Keratinocyte (primary cell): ENCODE measurements around the gene POLE3. TPM values are rescaled to one million over a fixed set of nuclear protein-coding genes. Genes with fewer than 3 reads are reported as not detected.

Experiments
- DNase-seq: peaks from one replicate; pipeline ENCODE4 v3.0.0-alpha.2; 2011; ENCODE audit warnings: low read depth, missing footprints, low spot score
- FAIRE-seq: peaks from 2 replicates; lab custom pipeline; 2011; peaks lifted over from hg19 to GRCh38; lab: Jason Lieb, UNC
- H2AFZ ChIP-seq: 2 replicates; pipeline ENCODE4 v1.6.0; 2012; ENCODE audit warnings: low read length, control low read depth, inconsistent platforms; ENCODE audit not compliant: control insufficient read depth
- H3K27ac ChIP-seq: 2 replicates; pipeline ENCODE4 v1.5.1; 2011; ENCODE audit warnings: low read length; ENCODE audit not compliant: control insufficient read depth, insufficient read depth
- H3K27me3 ChIP-seq: 3 replicates; pipeline ENCODE4 v1.6.0; 2011; ENCODE audit warnings: low read length; ENCODE audit not compliant: control insufficient read depth, insufficient read depth; ENCODE audit errors: extremely low read depth
- H3K36me3 ChIP-seq, 2 experiments: 2 replicates in 1 of 2; 3 replicates in 1 of 2; pipeline ENCODE4 v1.5.1; 2011; ENCODE audit warnings: low read length in 2 of 2, mild to moderate bottlenecking in 1 of 2; ENCODE audit not compliant: control insufficient read depth in 2 of 2, insufficient read depth in 2 of 2; ENCODE audit errors: extremely low read depth in 1 of 2
- H3K4me1 ChIP-seq: 3 replicates; pipeline ENCODE4 v1.5.1; 2011; ENCODE audit warnings: low read length; ENCODE audit not compliant: control insufficient read depth, insufficient read depth; ENCODE audit errors: extremely low read depth
- H3K4me2 ChIP-seq: 3 replicates; pipeline ENCODE4 v1.6.0; 2011; ENCODE audit warnings: low read depth, low read length; ENCODE audit not compliant: control insufficient read depth, insufficient read depth; ENCODE audit errors: extremely low read depth
- H3K4me3 ChIP-seq, 3 experiments: fragments of 200-600 bp in 1 of 3; sonication (generic) in 1 of 3; 2 replicates in 2 of 3; 3 replicates in 1 of 3; pipeline ENCODE4 v1.5.1; 2011 to 2016; ENCODE audit warnings: low read length in 3 of 3, mild to moderate bottlenecking in 3 of 3, control low read depth in 2 of 3, inconsistent platforms in 1 of 3, low read depth in 1 of 3, mixed read lengths in 1 of 3, mixed run types in 1 of 3, moderate library complexity in 1 of 3; ENCODE audit not compliant: control insufficient read depth in 2 of 3, insufficient read depth in 2 of 3; ENCODE audit errors: extremely low read depth in 1 of 3
- H3K79me2 ChIP-seq: 2 replicates; pipeline ENCODE4 v1.6.0; 2012; ENCODE audit warnings: low read length; ENCODE audit not compliant: control insufficient read depth, insufficient read depth
- H3K9ac ChIP-seq: 3 replicates; pipeline ENCODE4 v1.6.0; 2011; ENCODE audit warnings: low read length; ENCODE audit not compliant: control insufficient read depth, insufficient read depth; ENCODE audit errors: extremely low read depth
- H3K9me1 ChIP-seq: 3 replicates; pipeline ENCODE4 v1.6.0; 2011; ENCODE audit warnings: low read length; ENCODE audit not compliant: control insufficient read depth, insufficient read depth; ENCODE audit errors: extremely low read depth
- H3K9me3 ChIP-seq: 2 replicates; pipeline ENCODE4 v1.5.1; 2012; ENCODE audit warnings: low read depth, low read length; ENCODE audit not compliant: control insufficient read depth
- H4K20me1 ChIP-seq: 3 replicates; pipeline ENCODE4 v1.6.0; 2011; ENCODE audit warnings: low read length; ENCODE audit not compliant: control insufficient read depth, insufficient read depth; ENCODE audit errors: extremely low read depth
- EZH2 ChIP-seq: IDR thresholded peaks from one replicate; pipeline ENCODE4 v1.6.1; 2012; ENCODE audit warnings: inconsistent platforms, mild to moderate bottlenecking, low read length, moderate library complexity
- dilution Hi-C: fragments of 300-500 bp; cut with MboI; formaldehyde crosslinking; loops from one replicate; pipeline ENCODE4 v1.7.0; 2020; ENCODE audit warnings: low sequenced_read_pairs; ENCODE audit not compliant: extremely low pct_ligation_motif_present
- polyA plus RNA-seq, 5 experiments: library from polyadenylated mRNA; depleted of rRNA in 3 of 5; stranded (reverse) in 3 of 5; stranded (forward) in 1 of 5; unstranded in 1 of 5; fragments of >200 nt; gene quantifications; 1 replicate in 1 of 5; 2 replicates in 3 of 5; 3 replicates in 1 of 5; pipeline versions ENCODE4 v1.2.1 to v1.2.3, GENCODE V29; 2011 to 2012; ENCODE audit warnings: missing spikeins in 2 of 5, low read depth in 1 of 5, low replicate concordance in 1 of 5
- TF ChIP-seq, protein P1 (sequence below), 3 experiments: IDR thresholded peaks in 1 of 3; conservative IDR thresholded peaks in 1 of 3; optimal IDR thresholded peaks in 1 of 3; 2 replicates in 2 of 3; 3 replicates in 1 of 3; pipeline versions ENCODE3 to v1.5.1; 2011; ENCODE audit warnings: low read length in 3 of 3, mild to moderate bottlenecking in 3 of 3, moderate library complexity in 2 of 3, control low read depth in 1 of 3, inconsistent platforms in 1 of 3; ENCODE audit not compliant: insufficient read depth in 2 of 3; ENCODE audit errors: extremely low read depth in 1 of 3

POLE3 gene
- polyA plus RNA-seq, 1 donor (not counting 4 experiments of a cell fraction or from before 2014, with no cell fraction given), result 77.2 TPM

DNA sequence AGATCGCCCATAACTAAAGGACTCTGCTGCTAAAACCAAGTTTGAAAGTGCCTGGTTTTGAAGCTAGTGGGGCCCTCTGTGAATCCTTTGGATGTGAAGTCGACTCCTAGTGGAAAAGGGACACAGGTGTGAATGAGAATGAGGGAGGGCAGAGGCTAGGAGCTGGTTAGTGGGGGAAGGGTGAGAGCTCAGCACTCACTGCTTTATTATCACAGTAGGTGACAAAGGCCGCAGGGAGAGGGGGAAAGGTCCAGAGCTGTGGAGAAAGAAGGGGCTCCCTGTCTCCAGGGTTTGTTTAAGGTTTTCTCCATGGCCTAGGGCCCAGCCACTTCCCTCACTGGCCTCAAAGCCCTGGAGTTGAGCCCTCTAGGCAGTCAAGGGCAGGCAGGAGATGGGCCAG is 37.2 kb downstream of the POLE3 start:
- H3K36me3 ChIP-seq, result peaks cover 14% of the 10 kb centered on the region in 2 experiments
- H3K4me1 ChIP-seq, result peaks cover 10% of the 10 kb centered on the region
- H4K20me1 ChIP-seq, result no peaks in the 10 kb centered on the region
- H3K79me2 ChIP-seq, result peaks cover 7% of the 10 kb centered on the region
- H3K27me3 ChIP-seq, result no peaks in the 10 kb centered on the region
- no peak overlapping the region for H2AFZ ChIP-seq
- DNase-seq (no peak), FAIRE-seq (no peak)
- no peak overlapping the region for H3K9ac ChIP-seq
- H3K4me2 ChIP-seq, result no peak overlapping the region
- H3K9me1 ChIP-seq, result peaks cover 3% of the 10 kb centered on the region
- no peak for TF ChIP-seq EZH2
- TF ChIP-seq, protein P1, sequence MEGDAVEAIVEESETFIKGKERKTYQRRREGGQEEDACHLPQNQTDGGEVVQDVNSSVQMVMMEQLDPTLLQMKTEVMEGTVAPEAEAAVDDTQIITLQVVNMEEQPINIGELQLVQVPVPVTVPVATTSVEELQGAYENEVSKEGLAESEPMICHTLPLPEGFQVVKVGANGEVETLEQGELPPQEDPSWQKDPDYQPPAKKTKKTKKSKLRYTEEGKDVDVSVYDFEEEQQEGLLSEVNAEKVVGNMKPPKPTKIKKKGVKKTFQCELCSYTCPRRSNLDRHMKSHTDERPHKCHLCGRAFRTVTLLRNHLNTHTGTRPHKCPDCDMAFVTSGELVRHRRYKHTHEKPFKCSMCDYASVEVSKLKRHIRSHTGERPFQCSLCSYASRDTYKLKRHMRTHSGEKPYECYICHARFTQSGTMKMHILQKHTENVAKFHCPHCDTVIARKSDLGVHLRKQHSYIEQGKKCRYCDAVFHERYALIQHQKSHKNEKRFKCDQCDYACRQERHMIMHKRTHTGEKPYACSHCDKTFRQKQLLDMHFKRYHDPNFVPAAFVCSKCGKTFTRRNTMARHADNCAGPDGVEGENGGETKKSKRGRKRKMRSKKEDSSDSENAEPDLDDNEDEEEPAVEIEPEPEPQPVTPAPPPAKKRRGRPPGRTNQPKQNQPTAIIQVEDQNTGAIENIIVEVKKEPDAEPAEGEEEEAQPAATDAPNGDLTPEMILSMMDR (optimal IDR thresholded peaks at IDR 0.05 in 1 of 3, IDR thresholded peaks at IDR 0.05 in 1 of 3, conservative IDR thresholded peaks at IDR 0.05 in 1 of 3; ENCODE audit: extremely low read depth in 1 of 3, insufficient read depth in 2 of 3, low read length in 3 of 3), result no peak
- H3K4me3 ChIP-seq, result no peak overlapping the region
- no peaks in the 10 kb centered on the region for H3K9me3 ChIP-seq
- H3K27ac ChIP-seq, result no peak overlapping the region
- dilution Hi-C loops, result no loop called here

DNA sequence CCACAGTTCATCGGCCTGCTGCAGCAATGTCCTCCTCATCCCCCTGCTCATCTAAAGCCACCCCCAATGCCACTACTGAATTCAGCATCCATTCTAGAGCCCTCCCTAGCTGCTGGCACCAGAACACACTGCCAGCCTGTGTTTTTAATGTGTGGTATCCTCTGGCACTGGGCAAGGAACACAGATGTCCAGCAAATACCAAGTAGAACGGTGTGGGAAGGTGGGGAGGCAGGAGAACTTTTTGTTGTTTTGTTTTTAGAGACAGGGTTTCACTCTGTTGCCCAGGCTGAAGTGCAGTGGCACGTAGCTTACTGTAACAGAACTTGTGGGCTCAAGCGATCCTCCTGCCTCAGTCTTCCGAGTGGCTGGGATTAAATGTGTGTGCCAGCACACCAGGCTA is 38.4 kb downstream of the POLE3 start:
- peaks cover 7% of the 10 kb centered on the region for H3K4me1 ChIP-seq
- DNase-seq (no peak), FAIRE-seq (no peak)
- H3K9me1 ChIP-seq, result peaks cover 3% of the 10 kb centered on the region
- H3K27me3 ChIP-seq, result no peaks in the 10 kb centered on the region
- H3K9ac ChIP-seq, result no peak overlapping the region
- no peak overlapping the region for H3K27ac ChIP-seq
- no peaks in the 10 kb centered on the region for H3K9me3 ChIP-seq
- peaks cover 7% of the 10 kb centered on the region for H3K79me2 ChIP-seq
- H2AFZ ChIP-seq, result no peak overlapping the region
- dilution Hi-C loops, result no loop called here
- H4K20me1 ChIP-seq, result no peaks in the 10 kb centered on the region
- no peak overlapping the region for H3K4me2 ChIP-seq
- peaks cover 14% of the 10 kb centered on the region in 2 experiments for H3K36me3 ChIP-seq
- TF ChIP-seq, protein P1 (optimal IDR thresholded peaks at IDR 0.05 in 1 of 3, IDR thresholded peaks at IDR 0.05 in 1 of 3, conservative IDR thresholded peaks at IDR 0.05 in 1 of 3; ENCODE audit: extremely low read depth in 1 of 3, insufficient read depth in 2 of 3, low read length in 3 of 3), result no peak
- no peak for TF ChIP-seq EZH2
- H3K4me3 ChIP-seq, result no peak overlapping the region
